ENCODE data around the gene APLNR.

Gene APLNR

GRCh38 chr11:57191311-57192219, 45.5 kb downstream of the APLNR start:
- DNase-seq (ENCODE audit: low read depth, low spot score) = no peak
- Histone ChIP-seq H3K9me3 (ENCODE audit: low read depth, low read length) (no peaks in the 10 kb centered on the region), H3K27ac (no peak overlapping the region), H3K9ac (ENCODE audit: insufficient read length) (no peak overlapping the region), H3K4me3 (no peak overlapping the region), H3K36me3 (ENCODE audit: insufficient read depth, low read length) (no peaks in the 10 kb centered on the region)
- TF ChIP-seq EZH2 (IDR thresholded peaks at IDR 0.05) (no peak), FOXP2 (optimal IDR thresholded peaks at IDR 0.05; ENCODE audit: control extremely low read depth, extremely low read length, insufficient read depth) (no peak), POLR2AphosphoS5 (IDR thresholded peaks at IDR 0.05; ENCODE audit: borderline replicate concordance, low read depth, low read length) (no peak)

GRCh38 chr11:57190548-57190947, 46.5 kb downstream of the APLNR start:
- no peak for DNase-seq (ENCODE audit: low read depth, low spot score)
- Histone ChIP-seq H3K36me3 (ENCODE audit: insufficient read depth, low read length) (no peaks in the 10 kb centered on the region), H3K9ac (ENCODE audit: insufficient read length) (no peak overlapping the region), H3K4me3 (no peak overlapping the region), H3K27ac (no peak overlapping the region), H3K9me3 (ENCODE audit: low read depth, low read length) (no peaks in the 10 kb centered on the region)
- TF ChIP-seq POLR2AphosphoS5 (IDR thresholded peaks at IDR 0.05; ENCODE audit: borderline replicate concordance, low read depth, low read length) (no peak), FOXP2 (optimal IDR thresholded peaks at IDR 0.05; ENCODE audit: control extremely low read depth, extremely low read length, insufficient read depth) (no peak), EZH2 (IDR thresholded peaks at IDR 0.05) (no peak)
